PFSK-1 (cell line): ENCODE measurements around the gene GRIK1.

Experiments used
- FOXP2 ChIP-seq: optimal IDR thresholded peaks from 2 replicates; pipeline ENCODE3; 2011; ENCODE audit warnings: borderline replicate concordance, control low read depth, inconsistent platforms; ENCODE audit not compliant: insufficient read depth; ENCODE audit errors: extremely low read length, extremely low read depth
- POLR2AphosphoS5 ChIP-seq: IDR thresholded peaks from 2 replicates; pipeline ENCODE4 v1.6.1; 2012; ENCODE audit warnings: low read depth, mild to moderate bottlenecking, control low read depth, low read length, moderate library complexity
- REST ChIP-seq, 2 experiments: IDR thresholded peaks; 2 replicates each; pipeline versions ENCODE4 v1.6.1 to v1.8.0; 2011 to 2012; ENCODE audit warnings: low read depth in 2 of 2, low read length in 2 of 2, control low read depth in 1 of 2, inconsistent platforms in 1 of 2, mild to moderate bottlenecking in 1 of 2, moderate library complexity in 1 of 2; ENCODE audit not compliant: insufficient read depth in 1 of 2
- SIN3A ChIP-seq: IDR thresholded peaks from 2 replicates; pipeline ENCODE4 v1.6.1; 2012; ENCODE audit warnings: mild to moderate bottlenecking, low read length, moderate library complexity, borderline replicate concordance; ENCODE audit not compliant: insufficient read depth
- TAF1 ChIP-seq: IDR thresholded peaks from 2 replicates; pipeline ENCODE4 v1.6.1; 2012; ENCODE audit warnings: low read length, control low read depth, borderline replicate concordance; ENCODE audit not compliant: insufficient read depth

Gene GRIK1

GRCh38 chr21:29753216-29753615 lies 186.6 kb downstream of the GRIK1 start:
- no peak for TF ChIP-seq TAF1
- no peak for TF ChIP-seq FOXP2
- no peak for TF ChIP-seq POLR2AphosphoS5
- TF ChIP-seq SIN3A, result no peak
- no peak for TF ChIP-seq REST (IDR thresholded peaks at IDR 0.05; ENCODE audit: insufficient read depth in 1 of 2, low read depth in 2 of 2, low read length in 2 of 2)

- TF ChIP-seq POLR2AphosphoS5, result no peak
- no peak for TF ChIP-seq FOXP2
- TF ChIP-seq SIN3A, result no peak
- no peak for TF ChIP-seq REST (IDR thresholded peaks at IDR 0.05; ENCODE audit: insufficient read depth in 1 of 2, low read depth in 2 of 2, low read length in 2 of 2)
- no peak for TF ChIP-seq TAF1
Measured at GRCh38 chr21:29751473-29752185, 188.2 kb downstream of the GRIK1 start.

DNA sequence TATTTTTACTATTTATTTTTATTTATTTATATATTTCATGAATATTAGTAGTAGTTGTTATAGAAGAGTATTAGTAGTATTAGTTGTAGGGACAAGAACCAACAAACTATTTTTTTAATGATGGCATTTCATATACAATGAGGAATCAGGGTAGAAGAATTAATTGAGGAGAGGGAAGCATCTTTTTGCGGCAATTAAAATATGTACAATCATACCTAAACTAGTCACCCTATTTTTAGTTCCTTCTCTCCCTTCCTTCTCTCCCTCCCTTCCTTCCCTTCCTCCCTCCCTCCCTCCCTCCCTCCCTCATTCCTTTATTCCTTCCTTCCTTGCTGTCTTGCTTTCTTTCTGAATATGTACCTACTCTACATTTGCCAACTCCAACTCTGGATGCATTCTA lies 189.8 kb downstream of the GRIK1 start:
- TF ChIP-seq SIN3A, result no peak

GRCh38 chr21:29749223-29749622 lies 190.6 kb downstream of the GRIK1 start:
- TF ChIP-seq FOXP2 (no peak), TAF1 (no peak), SIN3A (no peak), REST (IDR thresholded peaks at IDR 0.05; ENCODE audit: insufficient read depth in 1 of 2, low read depth in 2 of 2, low read length in 2 of 2) (no peak), POLR2AphosphoS5 (no peak)

- no peak for TF ChIP-seq POLR2AphosphoS5
- no peak for TF ChIP-seq REST (IDR thresholded peaks at IDR 0.05; ENCODE audit: insufficient read depth in 1 of 2, low read depth in 2 of 2, low read length in 2 of 2)
- no peak for TF ChIP-seq FOXP2
- TF ChIP-seq SIN3A, result no peak
- TF ChIP-seq TAF1, result no peak
Measured at GRCh38 chr21:29748391-29749167, 191.2 kb downstream of the GRIK1 start.
